Heart left ventricle (tissue), 13 donors: ENCODE data around the gene UPK1A.

Experiments used
- CTCF ChIP-seq, 12 donors: fragments of 200-600 bp; sonication (generic) in 4 of 12; IDR thresholded peaks; one replicate each; pipeline versions ENCODE4 v1.5.0 to v1.8.0; 2018 to 2022; ENCODE audit warnings: antibody characterized with exemption in 12 of 12, mild to moderate bottlenecking in 5 of 12
- POLR2A ChIP-seq, 2 donors: fragments of 450-650 bp; IDR thresholded peaks; one replicate each; pipeline ENCODE4 v1.6.1; 2017; ENCODE audit warnings: antibody characterized with exemption in 2 of 2, mild to moderate bottlenecking in 2 of 2, moderate library complexity in 2 of 2
- donor health status: ischemic (EF 13 %, LVEDD 7.1; RV severe dilation, severe dysfunction).
- donor health status: DM: no; HTN: yes; CAD: no.
- donor health status: DM: no; HTN: no; CAD: no.
- donor health status: ischemic (EF 25% LVEDD 6.9; RV normal size, moderate dysfunction).
- donor health status: ischemic (EF 25% LVEDD 5.7; RV mildly dilated, moderate dysfunction).
- donor health status: ischemic (EF 35%, LVEDD 5.7; RV mildly dilated, moderate dysfunction).
- donor health status: nonischemic (EF 11% LVEDD 7.7; RV severe dilation, severe dysfunction).
- donor health status: DM: yes; HTN: yes; CAD: no.
- donor health status: PGD.
- donor health status: ischemic (EF 29% LVEDD 5.4; RV normal size, mild dysfunction).
- donor health status: nonischemic (EF 23%, LVEDD 6.1; RV moderate dilation, normal function).

- TF ChIP-seq CTCF (IDR thresholded peaks at IDR 0.05) (no peak), POLR2A (IDR thresholded peaks at IDR 0.05) (no peak)
Measured at GRCh38 chr19:35723671-35724070, 57.4 kb downstream of the UPK1A start.
